HepG2 (cell line): ENCODE data around the gene ZNF90. TPM values are rescaled to one million over a fixed set of nuclear protein-coding genes. Genes with fewer than 3 reads are reported as not detected.

Experiments used
- ATAC-seq: fragments of 200-7000 bp; cut with Tn5 transposase; 3 replicates; pipeline ENCODE4 v1.9.1; 2020; ENCODE audit warnings: mild to moderate bottlenecking, moderate library complexity
- BruUV-seq: library from RNA; stranded (reverse); fragments of 400-500 nt; replicated peaks from 2 replicates; lab custom pipeline; 2021; lab: Mats Ljungman, UMichigan
- CTCF ChIA-PET: fragments of 300-600 bp; formaldehyde crosslinking; extraction: SDS; loops from one replicate; lab custom pipeline; 2021; ENCODE audit warnings: low total read pairs, inconsistent platforms, low intra/inter-chr PET ratio; lab: Yijun Ruan, JAX
- POLR2A ChIA-PET: fragments of 350-600 bp; sonication (Branson Sonifier 250); formaldehyde crosslinking; loops from one replicate; lab custom pipeline; 2020; ENCODE audit warnings: antibody characterized with exemption, inconsistent platforms; lab: Yijun Ruan, JAX
- DNase-seq: peaks from one replicate; pipeline ENCODE4 v3.0.0-alpha.2; 2015; ENCODE audit warnings: low spot score
- FAIRE-seq: peaks from 3 replicates; lab custom pipeline; 2011; peaks lifted over from hg19 to GRCh38; lab: Jason Lieb, UNC
- H2AFZ ChIP-seq: one replicate; pipeline ENCODE4 v1.6.1; 2011; ENCODE audit warnings: low read length, inconsistent platforms
- H3K27ac ChIP-seq: fragments of 300-600 bp; 3 replicates; pipeline ENCODE4 v1.8.0; 2011; ENCODE audit warnings: mixed run types, mild to moderate bottlenecking, mixed read lengths, low read length, inconsistent platforms; ENCODE audit not compliant: insufficient read depth; ENCODE audit errors: extremely low read length
- H3K27me3 ChIP-seq, 2 experiments: fragments of 200-600 bp in 1 of 2; 2 replicates in 1 of 2; 3 replicates in 1 of 2; pipeline versions ENCODE4 v1.6.0 to v1.8.0; 2011; ENCODE audit warnings: low read length in 2 of 2, mild to moderate bottlenecking in 2 of 2, moderate library complexity in 2 of 2, inconsistent platforms in 1 of 2; ENCODE audit not compliant: insufficient read depth in 2 of 2, control insufficient read depth in 1 of 2
- H3K36me3 ChIP-seq, 2 experiments: fragments of 200-600 bp in 1 of 2; replicated peaks in 1 of 2; 2 replicates in 1 of 2; 3 replicates in 1 of 2; pipeline versions ENCODE4 v1.5.1 to v1.8.0; 2011; ENCODE audit warnings: low read length in 2 of 2, inconsistent platforms in 1 of 2; ENCODE audit not compliant: insufficient read depth in 2 of 2, control insufficient read depth in 1 of 2
- H3K4me1 ChIP-seq: 2 replicates; pipeline ENCODE4 v1.5.1; 2012; ENCODE audit warnings: low read length, inconsistent platforms; ENCODE audit not compliant: insufficient read depth
- H3K4me2 ChIP-seq: 2 replicates; pipeline ENCODE4 v1.6.0; 2011; ENCODE audit warnings: low read depth, low read length, inconsistent platforms
- H3K4me3 ChIP-seq, 3 experiments: fragments of 200-600 bp in 1 of 3; sonication (generic), shearing (Covaris generic) in 1 of 3; replicated peaks in 1 of 3; 2 replicates each; pipeline ENCODE4 v1.5.1; 2011 to 2016; ENCODE audit warnings: low read length in 3 of 3, inconsistent platforms in 2 of 3, low read depth in 2 of 3, mild to moderate bottlenecking in 2 of 3, control low read depth in 1 of 3, mixed read lengths in 1 of 3; ENCODE audit not compliant: insufficient read depth in 1 of 3
- H3K79me2 ChIP-seq: one replicate; pipeline ENCODE4 v1.6.1; 2011; ENCODE audit warnings: low read length, inconsistent platforms; ENCODE audit not compliant: insufficient read depth
- H3K9ac ChIP-seq: 2 replicates; pipeline ENCODE4 v1.6.0; 2011; ENCODE audit warnings: mild to moderate bottlenecking, low read depth, low read length, inconsistent platforms; ENCODE audit not compliant: insufficient read depth
- H3K9me3 ChIP-seq: 2 replicates; pipeline ENCODE4 v1.5.1; 2012; ENCODE audit warnings: mild to moderate bottlenecking, low read length
- H4K20me1 ChIP-seq: 2 replicates; pipeline ENCODE4 v1.6.0; 2011; ENCODE audit warnings: inconsistent platforms, mild to moderate bottlenecking, low read length, moderate library complexity; ENCODE audit not compliant: insufficient read depth
- ARNT ChIP-seq: fragments of 450-650 bp; IDR thresholded peaks from 2 replicates; pipeline ENCODE4 v1.6.1; 2017
- BORCS8-MEF2B ChIP-seq: sonication (generic); formaldehyde crosslinking; IDR thresholded peaks from 2 replicates; pipeline ENCODE4 v1.8.0; 2022; ENCODE audit warnings: mild to moderate bottlenecking, missing genetic modification reagents
- CENPX ChIP-seq: sonication (generic); formaldehyde crosslinking; IDR thresholded peaks from 2 replicates; pipeline ENCODE4 v1.9.0; 2021; ENCODE audit warnings: mild to moderate bottlenecking, missing genetic modification reagents, moderate library complexity
- DMAP1 ChIP-seq: IDR thresholded peaks from 2 replicates; pipeline ENCODE4 v1.6.1; 2016
- ELF4 ChIP-seq: sonication (generic); formaldehyde crosslinking; IDR thresholded peaks from 2 replicates; pipeline ENCODE4 v1.5.0; 2020; ENCODE audit warnings: missing genetic modification reagents, mild to moderate bottlenecking, moderate library complexity, borderline replicate concordance
- FOXA1 ChIP-seq, 2 experiments: fragments of 450-650 bp in 1 of 2; sonication (generic) in 1 of 2; formaldehyde crosslinking in 1 of 2; IDR thresholded peaks; 2 replicates each; pipeline versions ENCODE4 v1.4.0 to v1.6.1; 2016 to 2020; ENCODE audit warnings: missing genetic modification reagents in 1 of 2
- FOXA3 ChIP-seq: IDR thresholded peaks from 2 replicates; pipeline ENCODE4 v1.6.1; 2016; ENCODE audit warnings: missing genetic modification reagents, missing compliant biosample characterization
- GATAD2A ChIP-seq: IDR thresholded peaks from 2 replicates; pipeline ENCODE4 v1.6.1; 2016
- MEIS1 ChIP-seq: sonication (generic); formaldehyde crosslinking; IDR thresholded peaks from 2 replicates; pipeline ENCODE4 v1.9.0; 2021; ENCODE audit warnings: mild to moderate bottlenecking, missing genetic modification reagents, moderate library complexity, borderline replicate concordance
- TEAD3 ChIP-seq: optimal IDR thresholded peaks from 2 replicates; pipeline ENCODE3; 2016; ENCODE audit warnings: borderline replicate concordance
- THAP11 ChIP-seq: IDR thresholded peaks from 2 replicates; pipeline ENCODE4 v1.6.1; 2016; ENCODE audit warnings: missing biosample characterization, missing genetic modification reagents
- ZBTB21 ChIP-seq: sonication (generic); formaldehyde crosslinking; IDR thresholded peaks from 2 replicates; pipeline ENCODE4 v1.4.0; 2020; ENCODE audit warnings: missing genetic modification reagents
- ZBTB4 ChIP-seq: sonication (generic); formaldehyde crosslinking; IDR thresholded peaks from 2 replicates; pipeline ENCODE4 v1.4.0; 2020; ENCODE audit warnings: missing genetic modification reagents, mild to moderate bottlenecking, borderline replicate concordance
- ZFY ChIP-seq: sonication (generic); formaldehyde crosslinking; IDR thresholded peaks from 2 replicates; pipeline ENCODE4 v1.4.0; 2020; ENCODE audit warnings: missing genetic modification reagents
- ZNF205 ChIP-seq: IDR thresholded peaks from 2 replicates; pipeline ENCODE4 v1.6.1; 2018; ENCODE audit warnings: missing biosample characterization, missing genetic modification reagents
- WGBS: methylation state at CpG from one replicate; pipeline ENCODE4 v1.1.6; 2017; ENCODE audit warnings: low lambda C conversion rate; 5-methylcytosine and 5-hydroxymethylcytosine counted together
- in situ Hi-C: cut with HindIII; loops from 2 replicates; pipeline ENCODE4 v1.10.0; 2017; ENCODE audit warnings: low pct_unique_long_range_greater_than_20kb; ENCODE audit not compliant: extremely low pct_ligation_motif_present
- intact Hi-C: fragments of 100-400 bp; cut with micrococcal nuclease; formaldehyde crosslinking; loops from one replicate; pipeline ENCODE4 v1.10.0; 2022; ENCODE audit not compliant: unreplicated experiment
- polyA plus RNA-seq, 8 experiments: library from polyadenylated mRNA; depleted of rRNA in 3 of 8; stranded (reverse) in 7 of 8; unstranded in 1 of 8; fragments of >200 nt; fragmentation: Illumina TruSeq in 4 of 8; extraction: Trizol in 4 of 8; gene quantifications; 2 replicates each; pipeline versions ENCODE4 v1.2.1 to v1.2.3, GENCODE V29; 2011 to 2016; ENCODE audit warnings: low read depth in 4 of 8, missing spikeins in 1 of 8, mixed read lengths in 1 of 8; ENCODE audit not compliant: insufficient read depth in 1 of 8
- total RNA-seq, 5 experiments: library from RNA; depleted of rRNA; stranded (reverse); fragments of >200 nt; fragmentation: Illumina TruSeq; extraction: Trizol; gene quantifications; 2 replicates each; pipeline ENCODE4 v1.2.3, GENCODE V29; 2016; ENCODE audit warnings: low read depth in 1 of 5
- TF ChIP-seq, protein P1 (sequence below): sonication (generic); formaldehyde crosslinking; IDR thresholded peaks from 2 replicates; pipeline ENCODE4 v1.4.0; 2020; ENCODE audit warnings: missing genetic modification reagents, borderline replicate concordance
- TF ChIP-seq, protein P2 (sequence below): sonication (generic); formaldehyde crosslinking; IDR thresholded peaks from 2 replicates; pipeline ENCODE4 v1.5.0; 2020; ENCODE audit warnings: mild to moderate bottlenecking, missing genetic modification reagents

ZNF90 gene
- total and polyA plus RNA-seq, 2 of the 13 experiments (the other 11 are each of a cell fraction or from before 2014, with no cell fraction given) = 2.1 to 3.8 TPM

DNA sequence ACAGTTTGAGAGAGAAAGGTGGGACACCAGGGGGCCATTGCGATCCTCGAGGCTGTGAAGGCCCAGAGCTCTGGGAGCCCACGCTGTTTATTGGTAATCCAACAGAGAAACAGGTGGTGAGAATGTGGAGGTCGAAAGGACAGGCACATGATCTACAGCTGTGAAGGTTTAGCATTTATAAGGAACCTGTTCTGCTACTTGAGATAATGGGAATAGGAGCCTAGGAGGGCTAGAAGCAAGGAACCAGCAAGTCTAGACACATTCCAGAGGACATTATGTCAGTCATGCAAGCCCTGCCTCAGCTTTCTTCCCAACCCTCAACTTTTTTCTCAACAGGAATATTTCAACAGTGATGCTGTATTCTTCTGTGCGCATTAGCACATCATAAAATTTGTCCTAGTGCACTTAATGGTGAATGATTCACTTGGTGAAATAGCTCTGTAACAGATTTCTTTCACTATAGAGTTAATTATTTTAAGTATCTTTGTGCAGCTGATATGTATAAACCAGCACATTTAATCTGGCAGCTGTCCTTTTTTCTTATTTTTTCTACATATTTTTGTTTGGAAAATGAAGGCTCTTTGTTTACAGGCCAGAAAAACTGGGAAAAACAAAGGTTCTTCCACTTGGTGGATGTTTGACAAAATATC lies 25.4 kb downstream of the ZNF90 start:
- Histone ChIP-seq H3K27me3 (no peaks in the 10 kb centered on the region), H4K20me1 (no peaks in the 10 kb centered on the region), H3K9ac (no peak overlapping the region), H3K27ac (no peak overlapping the region), H3K4me2 (no peak overlapping the region), H3K4me1 (no peaks in the 10 kb centered on the region), H3K9me3 (peaks cover 85% of the 10 kb centered on the region), H2AFZ (no peak overlapping the region), H3K4me3 (no peak overlapping the region), H3K36me3 (peaks cover 0 to 9% of the 10 kb centered on the region in 2 experiments; a peak in 1 of 5 replicates), H3K79me2 (no peaks in the 10 kb centered on the region)
- ATAC-seq (no peak), FAIRE-seq (no peak), DNase-seq (no peak)
- ChIA-PET POLR2A (no interaction called here), CTCF (no interaction called here)
- no peak for TF ChIP-seq ZBTB4 (CRISPR knock-in tag)
- TF ChIP-seq DMAP1 (CRISPR knock-in tag) = no peak
- TF ChIP-seq, protein P1, sequence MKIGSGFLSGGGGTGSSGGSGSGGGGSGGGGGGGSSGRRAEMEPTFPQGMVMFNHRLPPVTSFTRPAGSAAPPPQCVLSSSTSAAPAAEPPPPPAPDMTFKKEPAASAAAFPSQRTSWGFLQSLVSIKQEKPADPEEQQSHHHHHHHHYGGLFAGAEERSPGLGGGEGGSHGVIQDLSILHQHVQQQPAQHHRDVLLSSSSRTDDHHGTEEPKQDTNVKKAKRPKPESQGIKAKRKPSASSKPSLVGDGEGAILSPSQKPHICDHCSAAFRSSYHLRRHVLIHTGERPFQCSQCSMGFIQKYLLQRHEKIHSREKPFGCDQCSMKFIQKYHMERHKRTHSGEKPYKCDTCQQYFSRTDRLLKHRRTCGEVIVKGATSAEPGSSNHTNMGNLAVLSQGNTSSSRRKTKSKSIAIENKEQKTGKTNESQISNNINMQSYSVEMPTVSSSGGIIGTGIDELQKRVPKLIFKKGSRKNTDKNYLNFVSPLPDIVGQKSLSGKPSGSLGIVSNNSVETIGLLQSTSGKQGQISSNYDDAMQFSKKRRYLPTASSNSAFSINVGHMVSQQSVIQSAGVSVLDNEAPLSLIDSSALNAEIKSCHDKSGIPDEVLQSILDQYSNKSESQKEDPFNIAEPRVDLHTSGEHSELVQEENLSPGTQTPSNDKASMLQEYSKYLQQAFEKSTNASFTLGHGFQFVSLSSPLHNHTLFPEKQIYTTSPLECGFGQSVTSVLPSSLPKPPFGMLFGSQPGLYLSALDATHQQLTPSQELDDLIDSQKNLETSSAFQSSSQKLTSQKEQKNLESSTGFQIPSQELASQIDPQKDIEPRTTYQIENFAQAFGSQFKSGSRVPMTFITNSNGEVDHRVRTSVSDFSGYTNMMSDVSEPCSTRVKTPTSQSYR (CRISPR knock-in tag) = no peak
- no peak for TF ChIP-seq CENPX (CRISPR knock-in tag)
- no peak for TF ChIP-seq BORCS8-MEF2B
- no peak for TF ChIP-seq MEIS1 (CRISPR knock-in tag)
- TF ChIP-seq ELF4 (CRISPR knock-in tag) = no peak
- TF ChIP-seq ZNF205 (CRISPR knock-in tag) = no peak
- no peak for TF ChIP-seq ZBTB21 (CRISPR knock-in tag)
- TF ChIP-seq, protein P2, sequence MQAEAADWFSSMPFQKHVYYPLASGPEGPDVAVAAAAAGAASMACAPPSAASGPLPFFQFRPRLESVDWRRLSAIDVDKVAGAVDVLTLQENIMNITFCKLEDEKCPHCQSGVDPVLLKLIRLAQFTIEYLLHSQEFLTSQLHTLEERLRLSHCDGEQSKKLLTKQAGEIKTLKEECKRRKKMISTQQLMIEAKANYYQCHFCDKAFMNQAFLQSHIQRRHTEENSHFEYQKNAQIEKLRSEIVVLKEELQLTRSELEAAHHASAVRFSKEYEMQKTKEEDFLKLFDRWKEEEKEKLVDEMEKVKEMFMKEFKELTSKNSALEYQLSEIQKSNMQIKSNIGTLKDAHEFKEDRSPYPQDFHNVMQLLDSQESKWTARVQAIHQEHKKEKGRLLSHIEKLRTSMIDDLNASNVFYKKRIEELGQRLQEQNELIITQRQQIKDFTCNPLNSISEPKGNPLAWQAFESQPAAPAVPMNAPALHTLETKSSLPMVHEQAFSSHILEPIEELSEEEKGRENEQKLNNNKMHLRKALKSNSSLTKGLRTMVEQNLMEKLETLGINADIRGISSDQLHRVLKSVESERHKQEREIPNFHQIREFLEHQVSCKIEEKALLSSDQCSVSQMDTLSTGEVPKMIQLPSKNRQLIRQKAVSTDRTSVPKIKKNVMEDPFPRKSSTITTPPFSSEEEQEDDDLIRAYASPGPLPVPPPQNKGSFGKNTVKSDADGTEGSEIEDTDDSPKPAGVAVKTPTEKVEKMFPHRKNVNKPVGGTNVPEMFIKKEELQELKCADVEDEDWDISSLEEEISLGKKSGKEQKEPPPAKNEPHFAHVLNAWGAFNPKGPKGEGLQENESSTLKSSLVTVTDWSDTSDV (CRISPR knock-in tag) = no peak
- TF ChIP-seq GATAD2A = no peak
- TF ChIP-seq ARNT = no peak
- TF ChIP-seq ZFY = no peak
- TF ChIP-seq TEAD3 (CRISPR knock-in tag) = no peak
- TF ChIP-seq FOXA3 (CRISPR knock-in tag) = no peak
- no peak for TF ChIP-seq FOXA1 (IDR thresholded peaks at IDR 0.05)
- no peak for TF ChIP-seq FOXA1 (CRISPR knock-in tag; IDR thresholded peaks at IDR 0.05)
- TF ChIP-seq THAP11 (CRISPR knock-in tag) = no peak
- BruUV-seq = no TSS peak
- intact Hi-C loops (no loop called here), in situ Hi-C loops (no loop called here)
- WGBS = 63% methylated on average over 5 of the region's 5 CpGs
